Adipocyte (in vitro differentiated cells): ENCODE measurements around the gene DNAJC6.

ENCODE experiments used
- DNase-seq: peaks from one replicate; pipeline ENCODE4 v3.0.0-alpha.2; 2015; ENCODE audit warnings: low read depth
- H3K27me3 ChIP-seq: replicated peaks from 2 replicates; pipeline ENCODE4 v1.7.0; 2013; ENCODE audit warnings: mild to moderate bottlenecking, low read length, moderate library complexity; ENCODE audit not compliant: control insufficient read depth, insufficient read depth
- H3K36me3 ChIP-seq: 2 replicates; pipeline ENCODE4 v1.7.0; 2013; ENCODE audit warnings: low read length, mild to moderate bottlenecking, moderate library complexity; ENCODE audit not compliant: control insufficient read depth, insufficient read depth, severe bottlenecking
- H3K4me1 ChIP-seq: 2 replicates; pipeline ENCODE4 v1.7.0; 2013; ENCODE audit warnings: mild to moderate bottlenecking, low read length, moderate library complexity; ENCODE audit not compliant: control insufficient read depth, insufficient read depth
- H3K4me3 ChIP-seq: 2 replicates; pipeline ENCODE4 v1.7.0; 2013; ENCODE audit warnings: mild to moderate bottlenecking, low read length, moderate library complexity
- H3K9ac ChIP-seq: 2 replicates; pipeline ENCODE4 v1.7.0; 2013; ENCODE audit warnings: mild to moderate bottlenecking, low read length, moderate library complexity
- H3K9me3 ChIP-seq: 2 replicates; pipeline ENCODE4 v1.7.0; 2013; ENCODE audit warnings: mild to moderate bottlenecking, low read length, moderate library complexity; ENCODE audit not compliant: control insufficient read depth

Gene DNAJC6

DNA sequence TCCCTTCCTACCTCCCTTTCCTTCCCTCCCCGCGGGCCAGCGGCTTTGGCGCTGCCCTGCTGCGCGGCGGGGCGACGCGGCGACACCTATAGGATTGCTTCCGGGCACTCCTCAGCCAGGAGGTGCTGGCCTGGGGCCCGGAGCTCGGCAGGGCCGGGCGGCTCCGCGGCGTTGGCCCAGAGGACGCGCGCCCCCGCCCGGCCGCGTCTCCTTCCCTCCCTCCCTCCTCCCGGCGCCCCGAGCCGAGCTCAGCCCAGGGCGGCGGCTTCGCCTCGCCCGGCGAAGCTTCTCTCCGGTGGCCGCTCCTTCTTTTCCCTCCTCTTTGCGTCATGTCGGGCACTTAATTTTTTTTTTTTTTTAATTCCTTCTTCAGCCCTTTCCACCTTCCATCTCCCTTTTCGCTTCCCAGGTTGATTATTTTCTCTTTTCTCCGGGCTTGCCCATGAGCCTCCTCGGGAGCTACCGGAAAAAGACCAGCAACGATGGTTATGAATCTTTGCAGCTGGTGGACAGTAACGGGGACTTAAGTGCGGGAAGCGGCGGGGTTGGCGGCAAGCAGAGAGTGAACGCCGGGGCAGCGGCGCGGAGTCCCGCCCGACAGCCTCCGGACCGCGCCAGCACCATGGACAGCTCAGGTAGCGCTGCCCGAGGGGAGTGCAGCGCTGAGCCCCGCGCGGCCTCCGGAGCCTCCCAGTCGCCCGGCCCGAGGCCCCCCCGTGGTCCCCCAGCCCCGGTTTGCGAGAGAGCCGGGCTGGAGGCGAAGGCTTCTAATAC is at the start of gene DNAJC6:
Gene DNAJC6 (plus strand): TSS at position 240 of the 774 bp plus-strand sequence. CDS start 203 bp downstream, at position 443.
- no peaks in the 10 kb centered on the region for H3K4me1 ChIP-seq
- no peak within 1 kb of the TSS for H3K9ac ChIP-seq
- no peaks in the 10 kb centered on the region for H3K36me3 ChIP-seq
- no peaks in the 10 kb centered on the region for H3K27me3 ChIP-seq
- peak; percentile 93 for DNase-seq
- H3K9me3 ChIP-seq: no peaks in the 10 kb centered on the region
- H3K4me3 ChIP-seq: peak within 1 kb of the TSS; percentile 78

DNA sequence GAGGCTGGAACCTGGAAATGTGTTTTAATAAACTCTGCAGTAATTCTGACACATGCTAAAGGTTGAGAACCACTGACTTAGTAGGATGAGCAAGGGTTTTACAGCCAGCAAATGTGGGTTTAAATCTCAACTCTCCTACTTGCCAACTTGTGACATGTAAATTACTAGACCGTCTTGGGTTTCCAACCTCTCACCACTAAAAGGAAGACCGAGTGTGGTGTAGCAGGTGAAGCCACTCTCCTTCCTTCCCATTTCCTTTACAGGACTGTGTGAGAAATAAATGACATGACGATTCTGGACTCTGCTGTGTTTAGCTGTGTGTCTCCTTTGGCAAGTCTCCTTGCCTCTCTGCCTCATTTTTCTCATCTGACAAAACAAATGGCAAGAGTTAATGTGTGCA is 49.5 kb upstream of the DNAJC6 start:
- Histone ChIP-seq H3K9ac (no peak overlapping the region), H3K4me1 (peaks cover 8% of the 10 kb centered on the region), H3K36me3 (no peaks in the 10 kb centered on the region), H3K4me3 (no peak overlapping the region), H3K9me3 (no peaks in the 10 kb centered on the region), H3K27me3 (no peaks in the 10 kb centered on the region)
- no peak for DNase-seq

- Histone ChIP-seq H3K27me3 (no peaks in the 10 kb centered on the region), H3K4me3 (no peak overlapping the region), H3K4me1 (peaks cover 12% of the 10 kb centered on the region), H3K9ac (peak overlapping the region; percentile 2), H3K36me3 (no peaks in the 10 kb centered on the region), H3K9me3 (no peaks in the 10 kb centered on the region)
- DNase-seq: peak; percentile 79
Observed at GRCh38 chr1:65260851-65261473, 48.4 kb upstream of the DNAJC6 start.

- H3K9ac ChIP-seq: no peak overlapping the region
- H3K36me3 ChIP-seq: no peaks in the 10 kb centered on the region
- no peaks in the 10 kb centered on the region for H3K9me3 ChIP-seq
Observed at GRCh38 chr1:65263286-65263685, 46.1 kb upstream of the DNAJC6 start.

GRCh38 chr1:65264197-65264929 is 45.0 kb upstream of the DNAJC6 start:
- Histone ChIP-seq H3K27me3 (no peaks in the 10 kb centered on the region), H3K9me3 (no peaks in the 10 kb centered on the region), H3K9ac (peak overlapping the region; percentile 83), H3K4me3 (peak overlapping the region; percentile 77), H3K36me3 (no peaks in the 10 kb centered on the region), H3K4me1 (peaks cover 18% of the 10 kb centered on the region)
- DNase-seq: peak; percentile 84

More at GRCh38 chr1:65263286-65263685, 46.1 kb upstream of the DNAJC6 start:
- no peak for DNase-seq
- peaks cover 18% of the 10 kb centered on the region for H3K4me1 ChIP-seq
- H3K4me3 ChIP-seq: no peak overlapping the region
- H3K27me3 ChIP-seq: no peaks in the 10 kb centered on the region

DNA sequence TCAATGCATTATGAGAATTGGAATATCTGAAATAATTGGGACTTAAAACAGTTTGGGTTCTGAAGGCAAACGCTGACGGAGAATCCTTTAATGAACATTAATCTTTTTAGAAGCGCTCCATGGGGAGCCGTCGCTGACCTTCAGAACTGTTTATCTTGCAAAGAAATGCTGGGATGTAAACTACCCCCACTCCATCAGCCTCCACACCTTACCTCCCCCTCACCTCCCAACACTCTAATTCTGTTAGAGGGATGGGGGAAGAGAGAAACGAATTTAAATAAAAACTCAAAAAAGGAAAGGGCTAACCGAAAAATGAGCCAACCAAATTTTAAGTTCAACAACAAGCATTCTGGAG is 44.1 kb upstream of the DNAJC6 start:
- H3K9ac ChIP-seq: peak overlapping the region; percentile 83
- H3K9me3 ChIP-seq: no peaks in the 10 kb centered on the region
- H3K4me3 ChIP-seq: peak overlapping the region; percentile 77
- H3K27me3 ChIP-seq: no peaks in the 10 kb centered on the region
- peaks cover 18% of the 10 kb centered on the region for H3K4me1 ChIP-seq
- no peaks in the 10 kb centered on the region for H3K36me3 ChIP-seq
- DNase-seq: no peak

GRCh38 chr1:65265651-65266351 is 43.5 kb upstream of the DNAJC6 start:
- Histone ChIP-seq H3K9me3 (no peaks in the 10 kb centered on the region), H3K9ac (peak overlapping the region; percentile 83), H3K4me1 (peaks cover 18% of the 10 kb centered on the region), H3K36me3 (no peaks in the 10 kb centered on the region), H3K4me3 (peak overlapping the region; percentile 77), H3K27me3 (no peaks in the 10 kb centered on the region)
- peak; percentile 89 for DNase-seq

DNA sequence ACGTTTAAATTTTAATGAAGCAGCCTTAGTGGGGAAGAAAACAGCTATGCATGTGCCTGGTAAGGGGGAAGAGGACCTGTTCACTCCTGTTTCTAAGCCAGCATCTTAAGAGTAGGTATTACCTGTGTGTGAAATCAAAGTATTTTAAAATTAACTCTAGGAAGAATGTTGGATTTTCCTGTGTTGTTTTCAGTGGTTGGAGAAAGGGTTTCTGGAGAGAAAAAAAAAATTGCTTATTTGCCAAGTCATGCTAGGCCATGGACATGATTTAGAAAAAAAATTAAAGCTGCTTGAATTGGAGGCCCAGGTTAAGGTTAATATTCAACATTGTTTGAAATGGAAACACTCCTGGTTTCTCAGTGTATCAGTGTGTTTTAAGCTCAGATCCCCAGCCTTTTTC is 42.9 kb upstream of the DNAJC6 start:
- H3K9ac ChIP-seq: no peak overlapping the region
- no peaks in the 10 kb centered on the region for H3K27me3 ChIP-seq
- H3K4me3 ChIP-seq: peak overlapping the region; percentile 77
- DNase-seq: no peak
- no peaks in the 10 kb centered on the region for H3K36me3 ChIP-seq
- H3K4me1 ChIP-seq: peaks cover 16% of the 10 kb centered on the region
- H3K9me3 ChIP-seq: no peaks in the 10 kb centered on the region

DNA sequence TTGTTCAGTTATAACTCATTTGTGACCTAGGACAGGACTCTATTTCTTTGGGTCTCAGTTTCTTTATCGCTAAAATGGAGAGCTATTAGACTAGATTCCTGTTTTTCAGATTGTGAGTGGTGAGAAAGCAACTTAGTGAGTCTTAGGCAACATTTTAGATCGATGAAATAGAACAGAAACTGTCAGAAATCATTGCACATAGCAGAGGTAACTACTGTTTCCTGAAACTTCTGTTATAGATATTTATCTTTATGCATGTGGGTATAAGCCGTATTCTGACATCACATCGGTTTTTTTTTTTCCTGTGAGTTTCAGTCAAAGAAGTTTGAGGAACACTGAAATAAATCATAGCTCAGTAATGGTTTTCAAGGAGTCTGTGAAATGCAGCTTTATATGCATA is 42.1 kb upstream of the DNAJC6 start:
- no peaks in the 10 kb centered on the region for H3K27me3 ChIP-seq
- H3K9me3 ChIP-seq: no peaks in the 10 kb centered on the region
- no peak overlapping the region for H3K9ac ChIP-seq
- DNase-seq: no peak
- no peak overlapping the region for H3K4me3 ChIP-seq
- H3K4me1 ChIP-seq: peaks cover 16% of the 10 kb centered on the region
- no peaks in the 10 kb centered on the region for H3K36me3 ChIP-seq

GRCh38 chr1:65267683-65268082 is 41.7 kb upstream of the DNAJC6 start:
- Histone ChIP-seq H3K4me1 (peaks cover 16% of the 10 kb centered on the region), H3K9me3 (no peaks in the 10 kb centered on the region), H3K36me3 (no peaks in the 10 kb centered on the region), H3K9ac (no peak overlapping the region), H3K4me3 (no peak overlapping the region), H3K27me3 (no peaks in the 10 kb centered on the region)
- no peak for DNase-seq

DNA sequence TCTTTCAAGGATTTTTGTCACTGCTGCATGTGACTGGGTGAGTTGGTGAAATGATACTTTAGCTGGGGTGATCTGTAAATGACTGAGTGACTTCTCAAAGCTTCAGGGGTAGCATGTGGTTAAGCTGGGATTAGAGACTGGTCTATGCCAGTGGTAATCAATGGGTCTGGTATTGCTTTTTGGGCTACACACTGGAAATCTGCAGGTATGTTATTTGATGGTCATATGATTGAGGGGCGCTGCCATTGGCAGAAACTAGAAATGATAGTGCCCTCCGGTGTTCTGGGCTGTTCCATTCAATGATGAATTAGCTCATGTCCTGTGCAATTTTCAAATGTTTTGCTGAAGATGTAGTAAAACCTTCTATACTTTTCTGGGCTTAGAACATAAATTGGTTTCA is 39.7 kb upstream of the DNAJC6 start:
- DNase-seq: no peak
- Histone ChIP-seq H3K9ac (no peak overlapping the region), H3K27me3 (no peaks in the 10 kb centered on the region), H3K4me1 (peaks cover 16% of the 10 kb centered on the region), H3K9me3 (no peaks in the 10 kb centered on the region), H3K4me3 (no peak overlapping the region), H3K36me3 (no peaks in the 10 kb centered on the region)
